DMS53 treated with DMSO at 0.1 percent for 48 hours (cell line): ENCODE data around the gene KRTAP19-1.

Source experiments
- DNase-seq: peaks from one replicate; lab custom pipeline; 2025; ENCODE audit not compliant: unreplicated experiment; lab: John Stamatoyannopoulos, UW

The KRTAP19-1 gene

DNA sequence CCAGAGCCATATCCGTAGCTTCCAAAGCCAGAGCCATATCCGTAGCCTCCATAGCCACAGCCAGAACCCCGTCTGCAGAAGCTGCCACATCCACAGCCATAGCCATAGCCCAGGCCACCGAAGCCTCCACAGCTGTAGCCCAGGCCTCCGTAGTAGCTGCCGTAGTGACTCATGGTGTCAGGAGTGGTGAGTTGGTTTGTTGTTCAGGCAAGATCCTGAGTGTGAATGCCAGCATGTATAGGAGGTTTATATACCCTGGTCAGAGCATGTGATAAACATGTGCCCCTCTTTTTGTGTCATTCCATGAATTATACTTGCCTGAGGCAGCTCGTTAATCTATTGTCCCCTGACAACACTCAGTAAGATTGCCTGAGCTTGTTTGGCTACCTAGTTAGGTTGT lies at the start of gene KRTAP19-1:
TSS of gene KRTAP19-1 (minus strand) at position 223 of the 400 bp plus-strand sequence. CDS start at position 173, 50 bp downstream.
- DNase-seq, result no peak

DNA sequence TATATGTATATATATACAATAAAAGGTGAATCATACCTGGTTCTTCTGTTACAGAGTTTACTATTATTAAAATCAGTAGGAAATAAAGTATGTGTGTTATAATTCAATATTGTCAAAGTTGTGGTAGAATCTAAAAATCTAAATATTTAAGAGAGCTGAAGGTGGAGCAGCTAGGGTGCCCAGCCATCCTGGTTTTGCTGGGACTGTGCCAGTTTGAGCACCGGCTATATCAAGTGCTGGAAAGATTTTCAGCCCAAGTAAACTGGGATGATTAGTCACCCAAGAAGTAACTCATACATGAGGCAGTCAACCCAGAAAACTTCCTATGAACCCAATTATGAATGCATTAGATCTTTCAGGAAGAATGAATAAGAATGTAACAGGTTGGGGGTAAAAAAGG lies 38.7 kb upstream of the KRTAP19-1 start:
- no peak for DNase-seq

DNA sequence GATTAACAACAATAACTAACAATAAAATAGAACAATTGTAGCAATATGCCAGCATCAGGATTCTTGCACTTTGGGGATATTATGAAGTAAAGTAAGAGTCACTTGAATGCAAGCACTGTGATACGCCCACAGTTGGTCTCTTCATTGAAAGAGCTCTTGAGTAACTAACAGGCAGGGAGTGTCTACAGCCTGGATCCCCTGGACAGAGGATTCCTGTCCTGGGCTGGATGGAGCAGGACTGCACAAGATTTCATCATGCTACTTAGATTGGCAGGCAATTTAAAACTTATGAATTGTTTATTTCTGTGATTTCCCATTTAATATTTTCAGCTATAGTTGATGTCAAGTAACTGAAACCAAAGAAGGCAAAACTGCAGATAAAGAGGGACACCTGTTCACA lies 35.5 kb upstream of the KRTAP19-1 start:
- no peak for DNase-seq

DNA sequence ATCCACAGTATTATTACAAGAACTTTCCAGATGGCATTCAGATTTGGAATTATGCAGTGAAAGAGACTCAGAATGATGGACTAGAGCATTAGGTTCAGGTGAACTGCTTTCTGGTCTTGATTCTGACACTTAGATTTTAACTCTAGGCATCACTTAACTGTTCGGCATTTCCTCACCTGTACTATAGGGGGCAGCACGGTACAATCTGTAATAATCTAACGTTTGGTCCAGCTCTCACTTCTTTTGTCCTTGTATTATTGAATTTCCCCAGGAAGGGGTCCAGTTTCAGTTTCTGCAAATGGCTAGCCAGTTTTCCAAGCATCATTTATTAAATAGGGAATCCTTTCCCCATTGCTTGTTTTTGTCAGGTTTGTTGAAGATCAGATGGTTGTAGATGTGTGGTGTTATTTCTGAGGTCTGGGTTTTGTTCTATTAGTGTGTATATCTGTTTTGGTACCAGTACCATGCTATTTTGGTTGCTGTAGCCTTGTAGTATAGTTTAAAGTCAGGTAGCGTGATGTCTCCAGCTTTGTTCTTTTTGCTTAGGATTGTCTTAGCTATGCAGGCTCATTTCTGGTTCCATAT lies 25.5 kb upstream of the KRTAP19-1 start:
- DNase-seq, result peak; percentile 45

DNA sequence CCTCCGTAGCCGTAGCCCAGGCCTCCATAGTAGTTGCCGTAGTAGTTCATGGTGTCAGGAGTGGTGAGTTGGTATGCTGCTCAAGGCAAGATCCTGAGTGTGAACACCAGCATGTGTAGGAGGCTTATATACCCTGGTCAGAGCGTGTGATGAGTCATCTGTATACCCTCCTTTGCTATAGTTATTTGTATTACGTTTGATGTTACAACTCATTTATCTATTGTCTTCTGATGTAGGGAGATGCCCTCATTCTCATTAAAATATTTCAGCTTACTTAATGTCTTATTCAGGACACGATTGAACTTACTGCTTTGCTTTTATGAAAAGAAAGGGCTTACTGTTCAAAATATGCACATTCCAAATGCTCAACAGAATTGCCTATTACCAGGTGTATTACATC lies 21.9 kb upstream of the KRTAP19-1 start, which contains the start of gene KRTAP19-5:
TSS of gene KRTAP19-5 (minus strand) at position 101 of the 400 bp plus-strand sequence. CDS start at position 50, 51 bp downstream.
- no peak for DNase-seq

DNA sequence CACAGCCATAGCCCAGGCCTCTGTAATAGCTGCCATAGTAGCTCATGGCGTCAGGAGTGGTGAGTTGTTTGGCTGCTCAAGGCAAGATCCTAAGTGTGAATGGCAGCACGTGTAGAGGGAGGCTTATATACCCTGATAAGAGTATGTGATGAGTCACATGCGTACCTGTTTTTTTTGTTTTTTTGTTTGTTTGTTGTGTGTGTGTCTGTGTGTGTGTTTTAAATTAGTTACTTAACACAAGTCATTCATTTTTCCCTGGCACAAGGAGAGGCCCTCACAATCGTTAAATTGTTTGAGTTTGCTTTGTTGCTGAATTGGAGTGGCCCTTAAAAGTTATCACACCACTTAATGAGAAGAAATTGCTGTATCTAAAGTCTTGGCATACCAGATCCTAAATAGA lies 16.9 kb upstream of the KRTAP19-1 start, which contains the start of gene KRTAP19-4:
TSS of gene KRTAP19-4 (minus strand) at position 101 of the 400 bp plus-strand sequence. CDS start at position 46, 55 bp downstream.
- DNase-seq, result no peak

DNA sequence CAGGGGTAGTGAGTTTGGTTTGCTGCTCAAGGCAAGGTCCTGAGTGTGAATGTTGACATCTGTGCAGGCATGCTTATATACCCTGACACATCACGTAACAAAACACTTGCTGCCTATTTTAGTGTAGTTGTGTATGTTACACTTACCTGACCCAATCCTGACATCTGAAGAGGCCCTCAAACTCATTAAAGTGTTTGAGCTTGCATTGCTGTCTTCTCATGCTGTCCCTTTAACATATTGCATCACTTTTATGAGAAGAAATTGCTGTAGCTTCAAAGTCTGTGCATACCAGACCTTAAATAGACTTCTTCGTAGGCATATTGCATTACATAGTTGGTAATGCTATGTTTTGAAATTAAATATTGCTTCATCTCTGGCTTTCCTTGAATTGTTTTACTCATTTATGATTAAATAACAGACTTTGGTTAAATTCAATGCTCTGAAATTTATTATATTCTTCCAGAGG lies 11.8 kb upstream of the KRTAP19-1 start, which contains the start of gene KRTAP19-3:
TSS of gene KRTAP19-3 (minus strand) at position 51 of the 466 bp plus-strand sequence. CDS start 56 bp downstream, outside the sequence.
- no peak for DNase-seq

DNA sequence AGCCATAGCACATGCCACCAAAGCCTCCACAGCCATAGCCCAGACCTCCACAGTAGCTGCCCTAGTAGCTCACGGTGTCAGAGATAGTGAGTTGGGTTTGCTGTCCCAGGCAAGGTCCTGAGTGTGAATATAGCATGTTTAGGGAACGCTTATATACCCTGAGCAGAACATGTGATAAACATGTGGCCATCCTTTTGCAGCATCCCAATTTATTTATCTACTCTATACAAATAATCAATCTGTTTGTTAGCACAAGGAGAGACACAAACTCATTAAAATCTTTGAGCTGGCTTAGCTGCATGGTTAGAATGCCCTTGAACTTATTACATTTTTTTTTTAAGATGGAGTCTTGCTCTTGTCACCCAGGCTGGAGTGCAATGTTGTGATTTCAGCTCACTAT lies 7.2 kb upstream of the KRTAP19-1 start, which contains the start of gene KRTAP19-2:
TSS of gene KRTAP19-2 (minus strand) at position 101 of the 400 bp plus-strand sequence. CDS start at position 13, 88 bp downstream.
- no peak for DNase-seq

DNA sequence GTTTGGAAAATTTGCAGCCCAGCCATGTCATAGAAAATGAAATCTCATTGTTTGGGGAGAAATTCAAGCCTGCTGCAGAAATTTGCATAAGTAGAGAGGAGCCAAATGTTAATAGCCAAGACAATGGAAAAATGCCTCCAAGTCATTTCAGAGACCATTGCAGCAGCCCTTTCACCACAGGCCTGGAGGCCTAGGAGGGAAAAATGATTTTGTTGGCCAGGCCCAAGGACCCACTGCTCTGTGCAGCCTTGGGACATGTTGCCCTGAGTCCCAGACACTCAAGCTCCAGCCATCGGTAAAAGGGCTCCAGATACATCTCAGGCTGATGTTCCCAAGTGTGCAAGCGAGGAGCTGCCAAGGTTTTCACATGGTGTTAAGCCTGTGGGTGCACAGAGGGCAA lies 6.0 kb upstream of the KRTAP19-1 start:
- no peak for DNase-seq

DNA sequence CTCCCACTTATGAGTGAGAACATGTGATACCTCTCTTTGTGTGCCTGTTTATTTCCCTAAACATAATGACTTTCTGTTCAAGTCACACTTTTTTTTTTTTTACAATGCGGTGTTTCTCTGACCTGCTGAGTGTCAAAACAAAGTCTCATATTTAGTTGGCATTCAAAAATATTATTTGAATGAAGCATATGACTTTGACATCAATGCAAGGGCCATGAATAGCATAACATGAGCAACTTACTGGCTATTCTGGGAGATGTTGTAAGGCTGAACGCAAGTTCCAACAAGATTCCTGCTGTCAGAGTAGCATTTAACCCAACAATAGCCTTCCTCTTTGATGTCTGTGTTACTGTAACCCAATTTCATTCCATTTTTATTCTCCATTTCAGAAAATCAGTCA lies 2.0 kb upstream of the KRTAP19-1 start:
- DNase-seq, result no peak

DNA sequence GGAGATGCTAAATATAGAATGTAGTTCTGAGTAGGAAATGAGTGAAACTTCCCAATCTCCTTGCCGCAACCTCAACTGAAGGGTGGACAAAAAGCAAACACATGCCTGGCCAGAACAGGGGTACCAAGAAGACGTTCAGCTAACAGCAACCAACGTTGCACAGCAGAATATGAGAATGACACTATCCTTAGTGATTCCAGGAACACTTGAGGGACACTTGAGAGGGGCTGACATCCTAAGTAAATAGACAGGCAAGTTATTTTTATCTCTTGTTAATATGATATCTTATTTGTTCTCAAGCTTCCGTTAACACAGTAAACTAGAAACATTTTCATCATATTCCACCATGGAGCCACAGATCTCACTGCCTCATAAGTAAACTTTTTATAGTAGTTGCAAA lies 908 bp downstream of the KRTAP19-1 start:
- DNase-seq, result peak; percentile 30

DNA sequence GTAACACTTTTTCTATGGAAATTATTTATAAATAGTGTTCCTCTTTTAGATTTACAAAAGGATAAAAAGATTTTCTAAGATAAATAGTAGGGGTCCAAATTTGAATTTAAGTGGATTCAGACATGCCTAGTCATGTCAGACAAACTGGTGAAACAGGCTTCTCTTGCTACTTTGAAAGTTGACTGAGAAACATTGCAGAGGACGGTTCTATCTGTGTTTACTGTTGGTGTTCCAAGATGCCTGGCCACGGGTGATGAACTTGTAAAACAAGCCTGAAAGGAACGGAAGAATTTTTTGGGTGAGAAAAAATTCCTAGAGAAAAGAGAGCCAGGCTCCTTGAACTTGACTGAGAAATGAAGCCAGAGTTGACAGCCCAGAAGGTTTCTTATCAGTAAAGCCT lies 2.2 kb downstream of the KRTAP19-1 start:
- no peak for DNase-seq

DNA sequence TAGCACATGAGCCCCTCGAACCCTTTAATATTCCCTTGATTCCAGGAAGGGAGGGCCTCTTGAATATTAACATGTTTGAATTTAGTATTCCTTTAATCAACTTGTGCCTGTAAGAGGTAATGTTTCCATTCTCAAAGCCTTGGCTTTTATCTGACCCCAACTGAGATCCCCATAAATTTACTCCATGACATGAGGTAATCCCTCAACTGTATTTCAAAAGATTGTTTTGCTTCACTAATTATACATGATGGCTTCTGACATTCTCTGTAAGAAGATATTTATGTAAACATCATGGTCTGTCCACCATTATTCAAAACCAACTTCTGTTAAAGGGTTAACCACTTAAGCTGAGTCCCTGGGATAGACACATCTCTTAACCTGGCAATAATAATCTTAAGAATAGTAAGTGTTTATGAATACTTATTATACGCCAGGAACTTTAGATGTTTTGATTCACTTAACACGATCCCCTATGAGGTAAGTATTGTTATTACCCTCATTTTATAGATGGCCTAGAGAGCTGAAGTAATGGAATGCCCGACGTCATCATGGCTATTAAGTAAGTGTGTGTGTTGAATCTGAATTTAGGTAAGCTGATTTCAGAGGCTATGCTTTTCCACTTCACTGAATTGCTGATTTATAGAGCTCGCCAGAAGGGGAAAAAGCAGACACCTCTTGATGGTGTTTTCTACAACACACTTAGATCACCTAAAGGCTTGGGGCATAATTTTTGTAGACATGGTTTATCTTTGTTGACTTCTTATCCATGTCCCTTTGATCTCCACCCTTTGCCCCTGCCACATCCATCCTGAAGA lies 11.1 kb downstream of the KRTAP19-1 start:
- DNase-seq, result no peak

DNA sequence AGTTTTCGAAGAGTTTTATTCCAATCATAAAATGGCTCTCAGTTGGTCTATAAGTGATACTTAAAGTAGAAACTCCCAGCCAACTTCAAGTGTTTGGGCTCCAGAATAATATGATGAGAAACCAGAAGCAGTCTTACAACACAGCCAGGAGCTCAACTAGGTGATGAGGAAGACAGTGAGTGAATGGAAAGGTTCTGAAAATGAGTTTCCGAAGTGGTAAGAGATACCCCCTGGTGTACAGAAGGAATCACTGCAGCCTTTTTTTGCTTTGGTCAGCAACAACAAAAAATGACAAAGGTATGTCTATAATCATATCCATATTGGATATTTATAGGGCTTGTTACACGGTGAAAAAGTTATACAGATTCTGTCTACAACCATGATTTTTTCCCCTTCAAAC lies 16.5 kb downstream of the KRTAP19-1 start:
- DNase-seq, result no peak

DNA sequence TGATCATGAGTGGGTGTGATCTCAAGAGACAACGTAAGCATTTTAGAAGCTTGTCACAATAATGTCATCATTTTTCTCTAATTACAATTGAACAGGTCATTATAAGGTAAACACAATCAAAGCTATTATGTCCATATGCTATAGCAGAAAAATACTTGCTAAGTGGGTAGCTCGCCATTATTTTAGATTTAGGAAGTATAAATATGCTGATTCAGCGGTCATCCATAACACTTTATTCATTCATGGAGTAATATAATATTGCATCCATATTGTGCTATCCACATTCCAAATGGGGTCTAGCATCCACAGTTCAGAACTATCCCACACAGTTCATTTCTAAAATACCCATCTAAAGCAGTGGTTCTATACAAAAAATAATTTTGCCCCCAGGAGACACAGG lies 31.7 kb downstream of the KRTAP19-1 start:
- no peak for DNase-seq

DNA sequence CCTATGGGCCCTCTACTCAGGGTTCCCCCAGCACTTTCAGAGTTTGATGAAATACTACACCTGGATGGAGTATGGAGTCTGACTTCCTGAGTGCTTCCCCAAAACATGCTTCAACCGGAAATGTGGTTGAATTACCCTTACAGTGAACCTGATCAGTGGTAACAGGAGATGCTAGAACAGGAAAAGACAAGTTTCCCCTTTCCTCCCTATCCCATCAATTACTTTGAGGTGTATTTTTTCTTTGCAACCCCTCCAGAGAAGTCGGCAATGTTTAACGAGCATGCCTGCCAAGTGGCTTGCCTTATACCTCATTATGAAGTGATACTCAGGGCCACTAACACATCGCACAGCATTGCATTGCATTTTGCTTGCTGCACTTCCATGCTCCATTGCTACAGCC lies 33.1 kb downstream of the KRTAP19-1 start:
- DNase-seq, result no peak

DNA sequence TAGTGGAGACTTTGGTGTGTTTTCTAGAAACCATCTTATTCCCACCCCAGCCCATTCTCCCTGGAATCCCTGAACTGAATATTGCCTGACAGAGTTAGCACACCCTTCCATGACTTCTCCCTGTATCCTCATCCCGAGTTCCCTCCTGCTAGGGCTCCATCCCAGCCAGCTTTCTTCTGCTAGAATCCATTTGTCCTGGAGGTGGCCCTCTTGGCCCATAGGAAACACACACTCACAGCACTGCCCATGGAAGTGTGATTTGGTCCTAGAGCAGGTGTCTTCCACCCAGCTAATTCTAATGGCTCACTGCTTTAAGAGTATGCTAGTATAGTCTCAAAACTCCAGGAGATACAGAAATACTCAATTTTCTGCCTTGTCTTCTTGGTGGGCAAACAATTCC lies 36.0 kb downstream of the KRTAP19-1 start:
- no peak for DNase-seq

DNA sequence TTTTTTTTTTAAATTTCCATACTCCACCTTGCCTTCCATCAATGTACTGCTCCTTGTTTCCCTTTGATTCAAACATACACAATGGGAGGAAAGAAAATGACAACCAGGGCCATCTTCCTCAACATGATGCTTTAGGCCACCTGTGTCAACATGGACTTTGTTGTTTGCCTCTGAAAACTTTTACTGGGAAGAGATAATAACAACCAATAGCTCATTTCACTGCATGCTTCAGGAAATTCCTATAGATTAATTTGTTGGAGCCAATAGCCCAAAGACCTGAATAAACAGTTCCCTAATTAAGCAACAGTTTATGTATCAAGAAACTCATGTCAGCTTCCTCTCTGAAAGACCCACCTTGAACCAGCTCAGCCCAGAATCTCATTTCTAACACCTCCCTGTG lies 36.9 kb downstream of the KRTAP19-1 start:
- no peak for DNase-seq

DNA sequence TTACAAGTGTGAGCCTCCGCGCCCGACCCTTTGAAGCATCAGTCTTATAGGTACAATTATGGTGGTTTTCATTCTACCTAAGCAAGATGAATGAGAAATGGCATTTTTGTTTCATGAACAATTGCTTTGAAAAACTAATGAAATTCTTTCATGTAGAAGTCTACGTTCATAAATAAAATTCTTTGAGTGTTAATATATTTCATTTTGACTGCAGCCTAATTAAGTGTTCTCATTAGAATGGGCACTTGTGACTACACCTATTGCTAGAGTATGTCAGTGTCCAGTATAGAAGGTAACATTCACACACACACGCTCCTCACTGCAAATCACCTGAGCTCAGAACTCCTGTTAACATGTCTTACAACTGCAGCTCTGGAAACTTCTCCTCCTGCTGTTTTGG lies 40.2 kb downstream of the KRTAP19-1 start, which contains the start of gene KRTAP15-1:
TSS of gene KRTAP15-1 (plus strand) at position 301 of the 400 bp plus-strand sequence. CDS start at position 354, 53 bp downstream.
- no peak for DNase-seq

DNA sequence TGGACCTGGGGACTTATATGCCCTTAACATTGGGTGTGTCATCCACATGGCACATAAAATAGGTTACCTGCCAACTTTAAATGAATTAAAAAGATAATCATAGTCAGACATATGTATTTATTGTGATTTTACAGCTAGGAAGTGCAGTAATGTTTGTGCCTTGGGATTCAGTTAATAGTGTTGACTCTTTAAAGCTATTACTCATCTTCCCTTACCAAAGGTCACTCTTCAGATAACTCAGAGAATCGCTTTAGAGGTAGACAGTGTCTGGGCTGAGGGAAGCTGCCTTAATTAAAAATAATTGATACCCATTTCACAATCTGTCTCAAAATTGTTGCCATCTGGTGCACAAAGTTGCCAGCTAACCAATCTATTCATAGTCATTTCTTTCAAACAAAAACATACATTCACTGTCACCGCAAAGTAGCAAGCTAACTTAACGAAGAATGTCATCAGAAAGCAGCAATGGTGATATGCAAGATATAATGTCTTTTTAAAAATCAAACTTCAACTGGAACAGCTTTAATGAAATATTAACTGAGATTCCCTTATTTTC lies 43.1 kb downstream of the KRTAP19-1 start:
- no peak for DNase-seq

DNA sequence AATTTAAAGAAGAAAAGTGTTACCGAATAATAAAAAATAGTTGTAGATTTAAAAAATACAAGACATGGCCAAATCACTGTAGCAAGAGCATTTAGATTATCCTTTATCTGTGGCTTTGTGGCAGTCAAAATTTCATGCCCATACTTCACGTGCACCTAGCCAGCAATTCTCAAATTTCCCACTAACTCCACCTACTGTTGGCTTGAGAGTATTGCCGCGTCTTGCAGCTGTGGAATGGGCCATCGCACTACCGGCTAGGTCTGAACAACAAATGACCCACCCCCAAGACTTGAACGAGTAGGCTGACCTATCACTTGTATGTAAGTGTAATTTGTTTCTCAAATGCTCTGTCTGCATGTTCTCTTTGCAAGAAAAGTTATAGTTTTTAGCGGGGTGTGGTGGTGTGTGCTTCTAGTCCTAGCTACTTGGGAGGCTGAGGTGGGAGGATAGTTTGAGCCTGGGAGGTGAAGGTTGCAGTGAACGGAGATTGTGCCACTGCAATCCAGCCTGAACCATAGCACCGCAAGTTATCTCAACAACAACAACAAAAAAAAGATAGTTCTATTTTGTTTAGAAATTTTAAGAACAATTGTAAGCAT lies 46.0 kb downstream of the KRTAP19-1 start:
- peak; percentile 9 for DNase-seq
